HEK293 (cell line): ENCODE measurements around the gene CFAP47.

Source experiments
- CTCF ChIA-PET: fragments of 350-600 bp; formaldehyde crosslinking; extraction: SDS; loops from one replicate; lab custom pipeline; 2021; ENCODE audit warnings: antibody characterized with exemption; lab: Yijun Ruan, JAX
- POLR2A ChIA-PET: fragments of 300-600 bp; formaldehyde crosslinking; extraction: SDS; loops from one replicate; lab custom pipeline; 2020; ENCODE audit warnings: antibody characterized with exemption, inconsistent platforms; lab: Yijun Ruan, JAX
- H3K27ac ChIP-seq: fragments of 200-500 bp; sonication (Bioruptor generic); 2 replicates; pipeline ENCODE4 v1.5.1; 2014; ENCODE audit warnings: low read depth, low read length, control low read depth, inconsistent platforms; ENCODE audit errors: extremely low read depth
- H3K36me3 ChIP-seq, 2 experiments: fragments of 200-500 bp in 1 of 2; sonication (Bioruptor generic) in 1 of 2; 1 replicate in 1 of 2; 2 replicates in 1 of 2; pipeline ENCODE4 v1.5.1; 2014 to 2017; ENCODE audit warnings: inconsistent platforms in 2 of 2, low read length in 2 of 2; ENCODE audit not compliant: control insufficient read depth in 2 of 2, insufficient read depth in 1 of 2
- H3K4me1 ChIP-seq: fragments of 200-500 bp; sonication (Bioruptor generic); 2 replicates; pipeline ENCODE4 v1.5.1; 2014; ENCODE audit warnings: mild to moderate bottlenecking, low read length, inconsistent platforms; ENCODE audit not compliant: control insufficient read depth, insufficient read depth
- H3K4me3 ChIP-seq: 2 replicates; pipeline ENCODE4 v1.5.1; 2011; ENCODE audit warnings: low read depth, mild to moderate bottlenecking, control low read depth, low read length, moderate library complexity
- H3K9me3 ChIP-seq: fragments of 200-500 bp; sonication (Bioruptor generic); 2 replicates; pipeline ENCODE4 v1.5.1; 2014; ENCODE audit warnings: low read depth, low read length, inconsistent platforms; ENCODE audit not compliant: control insufficient read depth, insufficient read depth
- MEIS1 ChIP-seq: sonication (generic); formaldehyde crosslinking; IDR thresholded peaks from 2 replicates; pipeline ENCODE4 v1.8.1; 2022; ENCODE audit warnings: missing genetic modification reagents, mild to moderate bottlenecking, borderline replicate concordance
- MZF1 ChIP-seq: fragments of 450-650 bp; formaldehyde crosslinking; IDR thresholded peaks from 2 replicates; pipeline ENCODE4 v1.5.1; 2017; ENCODE audit warnings: missing biosample characterization, missing genetic modification characterization, borderline replicate concordance
- RBAK ChIP-seq: fragments of 450-650 bp; formaldehyde crosslinking; IDR thresholded peaks from 2 replicates; pipeline ENCODE4 v1.5.1; 2016; ENCODE audit warnings: missing biosample characterization, missing genetic modification characterization
- ZFP37 ChIP-seq: fragments of 450-650 bp; formaldehyde crosslinking; IDR thresholded peaks from 2 replicates; pipeline ENCODE4 v1.5.1; 2016; ENCODE audit warnings: missing biosample characterization, missing genetic modification characterization
- ZNF16 ChIP-seq: fragments of 450-650 bp; formaldehyde crosslinking; IDR thresholded peaks from 2 replicates; pipeline ENCODE4 v1.5.1; 2016; ENCODE audit warnings: low read depth, missing biosample characterization, missing genetic modification characterization
- ZNF175 ChIP-seq: fragments of 450-650 bp; formaldehyde crosslinking; IDR thresholded peaks from 2 replicates; pipeline ENCODE4 v1.5.1; 2016; ENCODE audit warnings: missing biosample characterization, missing genetic modification characterization
- ZNF221 ChIP-seq: fragments of 450-650 bp; formaldehyde crosslinking; IDR thresholded peaks from 2 replicates; pipeline ENCODE4 v1.5.1; 2017; ENCODE audit warnings: missing biosample characterization, missing genetic modification characterization, borderline replicate concordance
- ZNF341 ChIP-seq: fragments of 450-650 bp; formaldehyde crosslinking; IDR thresholded peaks from 2 replicates; pipeline ENCODE4; 2016; ENCODE audit warnings: low read depth, missing biosample characterization, missing genetic modification characterization
- ZNF37A ChIP-seq: fragments of 450-650 bp; IDR thresholded peaks from 2 replicates; pipeline ENCODE4 v1.5.1; 2018; ENCODE audit warnings: missing biosample characterization, missing genetic modification characterization
- ZNF423 ChIP-seq: fragments of 450-650 bp; formaldehyde crosslinking; IDR thresholded peaks from 2 replicates; pipeline ENCODE4 v1.5.1; 2016; ENCODE audit warnings: missing biosample characterization, missing genetic modification characterization
- ZNF521 ChIP-seq: fragments of 450-650 bp; formaldehyde crosslinking; IDR thresholded peaks from 2 replicates; pipeline ENCODE4 v1.5.1; 2017; ENCODE audit warnings: missing biosample characterization, mild to moderate bottlenecking, missing genetic modification characterization
- ZNF558 ChIP-seq: fragments of 450-650 bp; formaldehyde crosslinking; IDR thresholded peaks from 2 replicates; pipeline ENCODE4 v1.5.1; 2016; ENCODE audit warnings: missing biosample characterization, missing genetic modification characterization
- ZNF76 ChIP-seq: fragments of 450-650 bp; formaldehyde crosslinking; IDR thresholded peaks from 2 replicates; pipeline ENCODE4; 2016; ENCODE audit warnings: low read depth, missing biosample characterization, missing genetic modification characterization, borderline replicate concordance
- ZNF830 ChIP-seq: fragments of 450-650 bp; IDR thresholded peaks from 2 replicates; pipeline ENCODE4 v1.5.0; 2018; ENCODE audit warnings: missing biosample characterization, missing genetic modification characterization, low read depth, mild to moderate bottlenecking, moderate library complexity
- ZNF837 ChIP-seq: fragments of 450-650 bp; formaldehyde crosslinking; IDR thresholded peaks from 2 replicates; pipeline ENCODE4 v1.5.1; 2016; ENCODE audit warnings: missing biosample characterization, missing genetic modification characterization
- TF ChIP-seq, protein P1 (sequence below): fragments of 450-650 bp; formaldehyde crosslinking; IDR thresholded peaks from 2 replicates; pipeline ENCODE4 v1.5.1; 2017; ENCODE audit warnings: missing biosample characterization, missing genetic modification characterization
- TF ChIP-seq, protein P2 (sequence below): fragments of 450-650 bp; formaldehyde crosslinking; IDR thresholded peaks from 2 replicates; pipeline ENCODE4 v1.5.1; 2017; ENCODE audit warnings: missing biosample characterization, missing genetic modification characterization
- TF ChIP-seq, protein P3 (sequence below): fragments of 450-650 bp; formaldehyde crosslinking; IDR thresholded peaks from 2 replicates; pipeline ENCODE4 v1.5.1; 2016; ENCODE audit warnings: missing biosample characterization, missing genetic modification characterization
- TF ChIP-seq, protein P4 (sequence below): fragments of 450-650 bp; formaldehyde crosslinking; IDR thresholded peaks from 2 replicates; pipeline ENCODE4 v1.5.1; 2016; ENCODE audit warnings: missing biosample characterization, missing genetic modification characterization
- TF ChIP-seq, protein P5 (sequence below): fragments of 450-650 bp; formaldehyde crosslinking; IDR thresholded peaks from 2 replicates; pipeline ENCODE4 v1.5.1; 2016; ENCODE audit warnings: missing biosample characterization, missing genetic modification characterization, low read depth
- TF ChIP-seq, protein P6 (sequence below): fragments of 450-650 bp; formaldehyde crosslinking; IDR thresholded peaks from 2 replicates; pipeline ENCODE4 v1.5.1; 2016; ENCODE audit warnings: missing biosample characterization, missing genetic modification characterization
- TF ChIP-seq, protein P7 (sequence below): fragments of 450-650 bp; formaldehyde crosslinking; optimal IDR thresholded peaks from 2 replicates; pipeline ENCODE3; 2016; ENCODE audit warnings: missing biosample characterization, mild to moderate bottlenecking, missing genetic modification characterization

CFAP47 gene

DNA sequence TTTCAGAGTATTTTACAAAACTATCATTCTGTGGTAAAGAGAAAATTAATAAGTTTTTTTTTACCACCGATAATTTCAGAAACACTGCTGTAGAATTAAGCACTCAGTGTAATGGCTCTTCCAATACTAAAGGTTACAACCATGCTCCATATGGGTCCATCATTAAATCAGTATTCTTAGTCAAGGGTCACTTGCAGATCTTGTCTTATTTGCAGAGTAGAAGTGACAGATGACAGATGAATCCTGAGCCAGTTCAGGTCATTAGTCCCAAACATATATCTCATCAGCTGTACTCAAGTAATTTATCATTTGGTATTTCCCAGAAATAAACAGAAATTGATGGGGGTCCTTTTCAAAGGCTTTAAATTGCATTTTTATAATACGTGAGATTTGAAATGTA lies 182.9 kb downstream of the CFAP47 start (continued):
- TF ChIP-seq, protein P1, sequence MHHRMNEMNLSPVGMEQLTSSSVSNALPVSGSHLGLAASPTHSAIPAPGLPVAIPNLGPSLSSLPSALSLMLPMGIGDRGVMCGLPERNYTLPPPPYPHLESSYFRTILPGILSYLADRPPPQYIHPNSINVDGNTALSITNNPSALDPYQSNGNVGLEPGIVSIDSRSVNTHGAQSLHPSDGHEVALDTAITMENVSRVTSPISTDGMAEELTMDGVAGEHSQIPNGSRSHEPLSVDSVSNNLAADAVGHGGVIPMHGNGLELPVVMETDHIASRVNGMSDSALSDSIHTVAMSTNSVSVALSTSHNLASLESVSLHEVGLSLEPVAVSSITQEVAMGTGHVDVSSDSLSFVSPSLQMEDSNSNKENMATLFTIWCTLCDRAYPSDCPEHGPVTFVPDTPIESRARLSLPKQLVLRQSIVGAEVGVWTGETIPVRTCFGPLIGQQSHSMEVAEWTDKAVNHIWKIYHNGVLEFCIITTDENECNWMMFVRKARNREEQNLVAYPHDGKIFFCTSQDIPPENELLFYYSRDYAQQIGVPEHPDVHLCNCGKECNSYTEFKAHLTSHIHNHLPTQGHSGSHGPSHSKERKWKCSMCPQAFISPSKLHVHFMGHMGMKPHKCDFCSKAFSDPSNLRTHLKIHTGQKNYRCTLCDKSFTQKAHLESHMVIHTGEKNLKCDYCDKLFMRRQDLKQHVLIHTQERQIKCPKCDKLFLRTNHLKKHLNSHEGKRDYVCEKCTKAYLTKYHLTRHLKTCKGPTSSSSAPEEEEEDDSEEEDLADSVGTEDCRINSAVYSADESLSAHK (tag by site-specific recombination): no peak
- TF ChIP-seq, protein P2, sequence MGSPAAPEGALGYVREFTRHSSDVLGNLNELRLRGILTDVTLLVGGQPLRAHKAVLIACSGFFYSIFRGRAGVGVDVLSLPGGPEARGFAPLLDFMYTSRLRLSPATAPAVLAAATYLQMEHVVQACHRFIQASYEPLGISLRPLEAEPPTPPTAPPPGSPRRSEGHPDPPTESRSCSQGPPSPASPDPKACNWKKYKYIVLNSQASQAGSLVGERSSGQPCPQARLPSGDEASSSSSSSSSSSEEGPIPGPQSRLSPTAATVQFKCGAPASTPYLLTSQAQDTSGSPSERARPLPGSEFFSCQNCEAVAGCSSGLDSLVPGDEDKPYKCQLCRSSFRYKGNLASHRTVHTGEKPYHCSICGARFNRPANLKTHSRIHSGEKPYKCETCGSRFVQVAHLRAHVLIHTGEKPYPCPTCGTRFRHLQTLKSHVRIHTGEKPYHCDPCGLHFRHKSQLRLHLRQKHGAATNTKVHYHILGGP (tag by site-specific recombination): no peak
- TF ChIP-seq ZNF37A (tag by site-specific recombination) (no peak), ZFP37 (tag by site-specific recombination) (no peak), ZNF558 (no peak), ZNF175 (no peak), ZNF16 (tag by site-specific recombination) (no peak), RBAK (tag by site-specific recombination) (no peak), ZNF837 (tag by site-specific recombination) (no peak)
- TF ChIP-seq, protein P3, sequence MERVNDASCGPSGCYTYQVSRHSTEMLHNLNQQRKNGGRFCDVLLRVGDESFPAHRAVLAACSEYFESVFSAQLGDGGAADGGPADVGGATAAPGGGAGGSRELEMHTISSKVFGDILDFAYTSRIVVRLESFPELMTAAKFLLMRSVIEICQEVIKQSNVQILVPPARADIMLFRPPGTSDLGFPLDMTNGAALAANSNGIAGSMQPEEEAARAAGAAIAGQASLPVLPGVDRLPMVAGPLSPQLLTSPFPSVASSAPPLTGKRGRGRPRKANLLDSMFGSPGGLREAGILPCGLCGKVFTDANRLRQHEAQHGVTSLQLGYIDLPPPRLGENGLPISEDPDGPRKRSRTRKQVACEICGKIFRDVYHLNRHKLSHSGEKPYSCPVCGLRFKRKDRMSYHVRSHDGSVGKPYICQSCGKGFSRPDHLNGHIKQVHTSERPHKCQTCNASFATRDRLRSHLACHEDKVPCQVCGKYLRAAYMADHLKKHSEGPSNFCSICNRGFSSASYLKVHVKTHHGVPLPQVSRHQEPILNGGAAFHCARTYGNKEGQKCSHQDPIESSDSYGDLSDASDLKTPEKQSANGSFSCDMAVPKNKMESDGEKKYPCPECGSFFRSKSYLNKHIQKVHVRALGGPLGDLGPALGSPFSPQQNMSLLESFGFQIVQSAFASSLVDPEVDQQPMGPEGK: no peak

DNA sequence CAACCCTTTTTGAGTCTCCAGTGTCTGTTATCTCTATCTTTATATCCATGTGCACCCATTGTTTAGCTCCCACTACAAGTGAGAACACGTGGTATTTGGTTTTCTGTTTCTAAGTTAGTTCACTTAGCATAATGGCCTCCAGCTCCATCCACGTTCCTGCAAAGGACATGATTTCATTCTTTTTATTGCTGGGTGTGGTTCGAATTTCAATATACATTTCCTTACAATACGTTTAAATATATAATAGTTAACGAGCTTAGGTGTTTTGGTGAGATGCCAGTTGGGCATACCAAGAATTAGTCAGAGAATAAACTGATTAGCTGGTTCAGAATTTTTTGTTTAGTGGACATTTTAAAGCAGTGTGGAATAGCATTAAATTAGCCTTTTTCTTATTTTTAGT lies 196.7 kb downstream of the CFAP47 start:
- no peak for TF ChIP-seq ZNF521 (tag by site-specific recombination)
- TF ChIP-seq ZNF221 (tag by site-specific recombination): no peak
- TF ChIP-seq ZNF76 (tag by site-specific recombination): no peak
- no peak for TF ChIP-seq MZF1 (tag by site-specific recombination)
- TF ChIP-seq ZNF16 (tag by site-specific recombination): no peak
- TF ChIP-seq ZNF341 (tag by site-specific recombination): no peak
- no peak for TF ChIP-seq ZFP37 (tag by site-specific recombination)
- TF ChIP-seq, protein P4, sequence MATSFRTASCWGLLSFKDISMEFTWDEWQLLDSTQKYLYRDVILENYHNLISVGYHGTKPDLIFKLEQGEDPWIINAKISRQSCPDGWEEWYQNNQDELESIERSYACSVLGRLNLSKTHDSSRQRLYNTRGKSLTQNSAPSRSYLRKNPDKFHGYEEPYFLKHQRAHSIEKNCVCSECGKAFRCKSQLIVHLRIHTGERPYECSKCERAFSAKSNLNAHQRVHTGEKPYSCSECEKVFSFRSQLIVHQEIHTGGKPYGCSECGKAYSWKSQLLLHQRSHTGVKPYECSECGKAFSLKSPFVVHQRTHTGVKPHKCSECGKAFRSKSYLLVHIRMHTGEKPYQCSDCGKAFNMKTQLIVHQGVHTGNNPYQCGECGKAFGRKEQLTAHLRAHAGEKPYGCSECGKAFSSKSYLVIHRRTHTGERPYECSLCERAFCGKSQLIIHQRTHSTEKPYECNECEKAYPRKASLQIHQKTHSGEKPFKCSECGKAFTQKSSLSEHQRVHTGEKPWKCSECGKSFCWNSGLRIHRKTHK (tag by site-specific recombination): no peak
- TF ChIP-seq, protein P5, sequence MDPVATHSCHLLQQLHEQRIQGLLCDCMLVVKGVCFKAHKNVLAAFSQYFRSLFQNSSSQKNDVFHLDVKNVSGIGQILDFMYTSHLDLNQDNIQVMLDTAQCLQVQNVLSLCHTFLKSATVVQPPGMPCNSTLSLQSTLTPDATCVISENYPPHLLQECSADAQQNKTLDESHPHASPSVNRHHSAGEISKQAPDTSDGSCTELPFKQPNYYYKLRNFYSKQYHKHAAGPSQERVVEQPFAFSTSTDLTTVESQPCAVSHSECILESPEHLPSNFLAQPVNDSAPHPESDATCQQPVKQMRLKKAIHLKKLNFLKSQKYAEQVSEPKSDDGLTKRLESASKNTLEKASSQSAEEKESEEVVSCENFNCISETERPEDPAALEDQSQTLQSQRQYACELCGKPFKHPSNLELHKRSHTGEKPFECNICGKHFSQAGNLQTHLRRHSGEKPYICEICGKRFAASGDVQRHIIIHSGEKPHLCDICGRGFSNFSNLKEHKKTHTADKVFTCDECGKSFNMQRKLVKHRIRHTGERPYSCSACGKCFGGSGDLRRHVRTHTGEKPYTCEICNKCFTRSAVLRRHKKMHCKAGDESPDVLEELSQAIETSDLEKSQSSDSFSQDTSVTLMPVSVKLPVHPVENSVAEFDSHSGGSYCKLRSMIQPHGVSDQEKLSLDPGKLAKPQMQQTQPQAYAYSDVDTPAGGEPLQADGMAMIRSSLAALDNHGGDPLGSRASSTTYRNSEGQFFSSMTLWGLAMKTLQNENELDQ (tag by site-specific recombination): no peak
- TF ChIP-seq MEIS1: no peak
- no peak for TF ChIP-seq ZNF830 (tag by site-specific recombination)
- TF ChIP-seq, protein P6, sequence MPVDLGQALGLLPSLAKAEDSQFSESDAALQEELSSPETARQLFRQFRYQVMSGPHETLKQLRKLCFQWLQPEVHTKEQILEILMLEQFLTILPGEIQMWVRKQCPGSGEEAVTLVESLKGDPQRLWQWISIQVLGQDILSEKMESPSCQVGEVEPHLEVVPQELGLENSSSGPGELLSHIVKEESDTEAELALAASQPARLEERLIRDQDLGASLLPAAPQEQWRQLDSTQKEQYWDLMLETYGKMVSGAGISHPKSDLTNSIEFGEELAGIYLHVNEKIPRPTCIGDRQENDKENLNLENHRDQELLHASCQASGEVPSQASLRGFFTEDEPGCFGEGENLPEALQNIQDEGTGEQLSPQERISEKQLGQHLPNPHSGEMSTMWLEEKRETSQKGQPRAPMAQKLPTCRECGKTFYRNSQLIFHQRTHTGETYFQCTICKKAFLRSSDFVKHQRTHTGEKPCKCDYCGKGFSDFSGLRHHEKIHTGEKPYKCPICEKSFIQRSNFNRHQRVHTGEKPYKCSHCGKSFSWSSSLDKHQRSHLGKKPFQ (tag by site-specific recombination): no peak
- no peak for TF ChIP-seq ZNF423 (tag by site-specific recombination)
- TF ChIP-seq, protein P7, sequence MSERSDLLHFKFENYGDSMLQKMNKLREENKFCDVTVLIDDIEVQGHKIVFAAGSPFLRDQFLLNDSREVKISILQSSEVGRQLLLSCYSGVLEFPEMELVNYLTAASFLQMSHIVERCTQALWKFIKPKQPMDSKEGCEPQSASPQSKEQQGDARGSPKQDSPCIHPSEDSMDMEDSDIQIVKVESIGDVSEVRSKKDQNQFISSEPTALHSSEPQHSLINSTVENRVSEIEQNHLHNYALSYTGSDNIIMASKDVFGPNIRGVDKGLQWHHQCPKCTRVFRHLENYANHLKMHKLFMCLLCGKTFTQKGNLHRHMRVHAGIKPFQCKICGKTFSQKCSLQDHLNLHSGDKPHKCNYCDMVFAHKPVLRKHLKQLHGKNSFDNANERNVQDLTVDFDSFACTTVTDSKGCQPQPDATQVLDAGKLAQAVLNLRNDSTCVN: no peak
- ChIA-PET POLR2A (no interaction called here), CTCF (interaction anchor here (0.6 kb wide), 1 partner anchor 321 kb away, joined by 3 read pairs; no protein-coding TSS in a partner anchor)
- H3K4me1 ChIP-seq: no peaks in the 10 kb centered on the region
- H3K4me3 ChIP-seq: no peak overlapping the region
- H3K9me3 ChIP-seq: no peaks in the 10 kb centered on the region
- H3K27ac ChIP-seq: no peak overlapping the region
- H3K36me3 ChIP-seq: no peaks in the 10 kb centered on the region
